Stimulated activated CD4-positive, alpha-beta T cell treated with anti-CD3 and anti-CD28 coated beads, Interleukin-4, amount 100 ng/mL, for 48 hours (primary cell): Measurements from ENCODE around the gene BEND6.
A peak's percentile ranks its signal among the peaks of the same experiment; 100 is the strongest.

Experiments
- DNase-seq, 2 donors: peaks; one replicate each; pipeline ENCODE4 v3.0.0-alpha.2; 2020; ENCODE audit warnings: low read depth in 2 of 2

The BEND6 gene, protein sequence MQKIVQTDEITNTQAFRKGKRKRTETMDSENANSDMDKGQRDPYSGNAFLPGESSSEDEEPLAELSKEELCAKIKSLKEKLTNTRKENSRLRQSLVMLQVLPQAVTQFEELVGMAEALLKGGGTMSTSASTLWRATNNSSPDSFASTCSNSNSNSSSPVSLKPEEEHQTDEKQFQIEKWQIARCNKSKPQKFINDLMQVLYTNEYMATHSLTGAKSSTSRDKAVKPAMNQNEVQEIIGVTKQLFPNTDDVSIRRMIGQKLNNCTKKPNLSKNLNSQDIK

GRCh38 chr6:56954403-56955170, at the start of gene BEND6:
TSS of gene BEND6 (plus strand) at chr6:56955107. CDS start at chr6:56981811, 26,704 bp downstream.
- DNase-seq = peak; percentile 18 to 21

DNA sequence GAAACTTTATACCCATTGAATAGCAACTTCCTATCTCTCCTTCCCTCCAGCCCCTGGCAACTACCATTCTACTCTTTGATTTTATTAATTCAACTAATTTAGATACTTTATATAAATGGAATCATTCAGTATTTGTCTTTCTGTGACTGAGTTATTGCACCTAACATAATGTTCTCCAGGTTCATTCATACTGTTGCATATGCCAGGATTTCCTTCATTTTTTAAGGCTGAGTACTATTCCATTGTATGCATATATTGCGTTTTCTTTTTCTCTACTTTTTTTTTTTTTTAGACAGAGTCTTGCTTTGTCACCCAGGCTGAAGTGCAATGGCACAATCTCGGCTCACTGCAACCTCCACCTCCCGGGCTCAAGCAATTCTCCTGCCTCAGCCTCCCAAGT, 49.5 kb upstream of the BEND6 start:
- no peak for DNase-seq

GRCh38 chr6:56906752-56907151, 48.2 kb upstream of the BEND6 start:
- DNase-seq = no peak

DNA sequence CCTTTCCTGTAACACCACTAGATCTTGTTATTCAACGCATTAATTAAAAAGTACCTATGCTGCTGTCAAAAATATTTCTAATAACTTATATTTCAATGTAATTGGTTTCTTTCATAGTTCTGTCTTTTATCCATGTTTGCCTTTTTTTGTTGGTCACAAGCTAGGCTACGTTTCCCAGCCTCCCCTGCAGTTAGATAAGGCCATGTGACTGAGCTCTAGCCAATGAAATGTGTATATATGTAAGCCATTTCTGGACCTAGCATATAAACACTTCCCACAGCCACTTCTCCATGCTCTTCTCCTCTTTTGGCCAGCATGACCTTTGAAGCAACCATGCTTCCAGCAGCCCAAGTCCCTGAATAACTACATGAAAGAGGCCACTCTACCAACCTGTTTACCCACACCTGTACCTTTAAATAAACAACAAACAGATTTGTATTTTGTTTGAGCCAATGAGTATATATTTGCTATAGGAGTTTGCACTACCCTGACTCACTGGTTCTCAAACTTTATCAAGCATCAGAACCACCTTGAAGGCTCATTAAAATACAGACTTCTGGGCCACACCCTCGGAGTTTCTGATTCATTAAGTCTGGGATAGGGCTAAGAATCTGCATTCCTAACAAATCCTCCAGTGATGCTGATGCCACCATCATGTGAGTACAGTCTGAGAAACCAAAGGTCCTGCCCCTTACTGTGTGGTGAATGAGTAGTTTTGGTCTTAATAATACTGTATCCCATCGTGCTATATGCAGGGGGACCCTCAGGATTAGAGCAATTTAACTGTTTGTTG, 45.6 kb upstream of the BEND6 start:
- DNase-seq = no peak

DNA sequence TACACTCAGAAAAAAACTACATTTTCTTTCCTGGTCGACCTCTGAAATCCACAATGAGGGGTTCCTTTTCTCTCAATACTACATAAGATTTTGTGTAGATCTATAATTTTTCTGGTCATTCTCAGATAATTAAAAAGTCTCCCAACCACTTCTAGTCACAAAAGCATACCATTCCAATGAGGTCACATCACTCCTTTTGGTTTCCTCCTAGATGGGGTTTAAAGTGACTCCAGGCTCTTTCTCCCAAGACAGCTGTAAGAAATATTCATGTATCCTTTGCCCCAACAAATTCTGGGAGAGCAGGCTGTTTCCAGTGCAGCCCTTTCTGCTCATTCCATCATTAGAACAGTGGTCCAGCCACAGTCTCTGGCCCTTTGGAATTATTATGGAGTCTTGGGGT, 43.1 kb upstream of the BEND6 start:
- DNase-seq = no peak

DNA sequence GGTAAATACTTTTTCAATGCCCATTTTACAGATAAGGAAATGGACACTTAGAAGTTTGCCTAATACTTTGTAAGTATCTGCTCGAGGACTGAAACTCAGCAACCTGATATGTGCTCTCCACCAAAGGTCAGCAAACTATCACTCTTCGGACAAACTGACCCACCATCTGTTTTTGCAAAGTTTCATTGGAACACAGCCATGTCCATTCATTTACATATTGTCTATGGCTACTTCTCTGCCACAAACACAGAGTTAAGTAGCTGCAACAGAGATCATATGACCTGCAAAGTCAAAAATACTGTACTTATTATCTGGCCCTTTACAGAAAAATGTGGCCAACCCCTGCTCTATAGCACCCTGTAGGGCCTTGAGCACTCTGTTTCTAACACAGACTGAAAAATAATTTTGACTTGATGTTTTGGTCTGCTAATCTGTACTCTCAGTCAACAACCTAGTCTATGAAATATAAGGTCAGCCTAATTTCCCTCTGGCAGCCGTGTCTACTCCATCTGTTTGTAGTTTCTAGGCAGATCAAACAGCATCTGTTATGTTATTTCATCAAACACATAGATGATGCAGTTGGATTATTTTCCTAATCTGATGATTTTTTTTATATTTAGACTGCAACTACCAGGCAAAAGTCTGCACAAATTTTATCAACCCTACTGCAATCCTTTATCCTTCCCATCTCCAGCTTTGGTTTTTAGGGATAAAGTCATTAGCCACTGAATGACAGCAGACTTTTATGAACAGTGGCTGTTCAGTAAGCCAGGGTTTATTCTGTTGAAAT, 41.4 kb upstream of the BEND6 start:
- DNase-seq = no peak

- DNase-seq = no peak
These were observed 39.9 kb upstream of the BEND6 start for GRCh38 chr6:56914798-56915658.

GRCh38 chr6:56915832-56916231, 39.1 kb upstream of the BEND6 start:
- no peak for DNase-seq

DNA sequence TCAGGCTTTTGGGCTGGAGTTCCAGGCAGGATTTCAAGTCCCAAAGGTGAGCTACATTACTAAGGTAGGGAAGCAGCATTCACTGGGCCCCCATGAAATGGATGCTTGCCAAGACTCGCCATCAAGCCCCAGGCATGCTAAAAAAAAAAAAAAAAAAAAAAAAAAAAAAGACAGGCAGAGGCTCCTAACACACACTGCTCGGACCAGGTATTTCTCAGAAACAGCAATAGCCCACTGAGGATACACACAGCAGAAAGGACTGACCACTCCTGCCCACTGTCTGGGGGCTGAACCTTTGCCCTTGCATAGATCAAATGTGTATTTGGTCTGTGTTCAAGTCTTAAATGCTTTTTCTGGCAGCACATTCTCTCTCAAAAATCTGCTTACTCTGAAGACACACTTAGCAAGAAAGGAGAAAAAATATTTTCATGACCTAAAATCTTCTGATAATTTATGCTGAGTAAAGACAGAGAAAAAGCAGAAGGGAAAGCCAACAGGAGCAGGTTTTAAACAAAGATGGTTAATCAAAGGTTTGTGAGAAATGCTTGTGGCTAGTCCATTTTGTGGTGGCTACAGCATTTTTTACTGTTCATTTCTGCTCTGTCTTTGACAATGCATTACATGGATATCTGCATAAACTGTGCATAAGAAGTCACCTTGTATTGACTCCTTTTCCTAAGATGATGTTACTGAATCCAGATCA, 37.9 kb upstream of the BEND6 start:
- DNase-seq = no peak

DNA sequence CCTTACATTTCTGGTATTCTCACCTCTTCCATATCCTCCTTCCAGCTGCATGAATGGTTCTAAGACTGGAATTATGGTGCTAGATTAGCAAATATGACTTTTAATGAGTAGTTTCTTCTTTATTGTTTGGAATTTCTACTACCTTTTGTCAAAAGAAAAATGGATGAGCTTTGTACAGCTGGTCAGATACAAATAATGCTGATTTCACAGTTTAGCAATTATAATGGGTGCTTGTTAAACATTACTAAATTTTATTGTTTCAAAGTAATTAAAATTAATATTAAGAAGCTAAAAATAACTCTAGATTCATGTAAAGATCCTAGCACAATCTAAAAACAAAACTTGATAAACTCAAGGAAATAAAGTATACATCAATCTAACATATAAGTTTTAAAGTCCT, 32.3 kb upstream of the BEND6 start:
- no peak for DNase-seq

DNA sequence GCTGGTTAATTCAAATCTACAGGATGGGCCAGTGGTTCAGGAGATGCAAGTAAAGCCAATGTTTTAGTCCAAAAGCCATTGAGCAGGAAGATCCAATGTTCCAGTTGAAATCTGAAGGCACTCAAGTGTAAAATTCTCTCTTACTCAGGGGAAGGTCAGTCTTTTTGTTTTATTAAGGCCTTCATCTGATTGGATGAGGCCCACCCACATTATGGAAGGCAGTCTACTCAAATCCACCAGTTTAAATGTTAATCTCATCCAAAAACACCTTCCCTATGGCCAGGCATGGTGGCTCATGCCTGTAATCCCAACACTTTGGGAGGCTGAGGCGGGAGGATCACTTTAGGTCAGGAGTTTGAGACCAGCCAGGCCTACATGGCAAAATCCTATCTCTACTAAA, 31.3 kb upstream of the BEND6 start:
- DNase-seq = no peak

DNA sequence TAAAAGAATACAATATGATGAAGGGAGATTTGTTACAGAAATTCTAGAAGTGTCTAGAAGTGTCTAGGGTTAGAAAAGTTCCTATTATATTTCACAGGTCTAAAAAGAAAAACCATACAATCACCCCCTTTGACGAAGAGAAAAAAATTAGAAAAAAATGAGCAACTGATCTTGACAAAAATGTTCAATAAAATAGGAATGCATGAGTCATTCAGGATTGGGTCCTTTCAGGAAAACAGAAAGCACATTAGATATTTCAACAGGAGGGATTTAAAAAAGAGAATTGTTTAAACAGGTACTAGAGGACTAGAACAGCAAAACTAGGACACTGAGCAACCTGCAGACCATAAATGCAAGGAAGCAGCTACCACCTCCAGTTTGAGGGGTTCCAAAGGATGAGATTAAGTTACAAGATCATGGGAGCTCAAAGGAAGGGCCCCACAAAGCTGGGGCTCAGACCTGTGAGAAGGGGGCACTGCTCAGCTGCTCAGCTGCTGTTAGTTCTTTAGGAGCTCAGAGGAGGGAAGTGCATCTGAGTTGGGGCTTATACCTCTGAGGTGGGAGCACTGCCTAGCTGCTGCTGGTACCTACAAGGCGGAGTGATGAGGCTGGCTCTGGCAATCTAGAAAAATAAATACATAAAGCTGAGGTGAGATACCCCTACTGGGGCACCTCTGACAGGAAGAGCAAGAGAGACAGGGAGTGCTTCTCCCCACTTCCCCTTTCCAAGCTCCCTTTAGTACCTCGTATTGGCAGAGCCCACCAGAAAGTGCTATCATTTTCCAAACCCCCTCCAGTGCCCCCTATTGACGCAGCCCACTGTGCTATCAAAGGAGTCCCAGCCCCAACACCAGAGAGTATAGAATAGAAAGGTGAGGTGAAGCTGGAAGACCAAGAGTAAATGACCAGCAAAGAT, 27.1 kb upstream of the BEND6 start:
- DNase-seq = no peak

DNA sequence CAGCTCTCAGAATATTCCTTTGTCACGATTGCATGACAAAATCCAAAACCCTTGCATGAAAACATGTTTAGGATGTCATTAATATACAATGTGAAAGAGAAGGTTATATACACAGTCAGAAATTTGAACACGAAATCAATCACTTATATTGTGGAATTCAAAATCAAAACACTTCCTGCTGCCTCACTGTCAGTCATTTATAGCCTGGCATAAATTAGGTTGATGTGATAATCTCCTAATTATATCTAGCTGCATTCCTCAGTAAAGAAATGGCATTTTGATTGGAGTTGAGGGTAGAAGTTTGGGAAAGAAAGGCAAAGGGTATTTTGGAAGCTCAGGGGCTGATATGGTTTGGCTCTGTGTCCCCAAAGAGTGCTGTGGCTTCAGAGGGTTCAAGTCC, 24.1 kb upstream of the BEND6 start:
- DNase-seq = no peak

DNA sequence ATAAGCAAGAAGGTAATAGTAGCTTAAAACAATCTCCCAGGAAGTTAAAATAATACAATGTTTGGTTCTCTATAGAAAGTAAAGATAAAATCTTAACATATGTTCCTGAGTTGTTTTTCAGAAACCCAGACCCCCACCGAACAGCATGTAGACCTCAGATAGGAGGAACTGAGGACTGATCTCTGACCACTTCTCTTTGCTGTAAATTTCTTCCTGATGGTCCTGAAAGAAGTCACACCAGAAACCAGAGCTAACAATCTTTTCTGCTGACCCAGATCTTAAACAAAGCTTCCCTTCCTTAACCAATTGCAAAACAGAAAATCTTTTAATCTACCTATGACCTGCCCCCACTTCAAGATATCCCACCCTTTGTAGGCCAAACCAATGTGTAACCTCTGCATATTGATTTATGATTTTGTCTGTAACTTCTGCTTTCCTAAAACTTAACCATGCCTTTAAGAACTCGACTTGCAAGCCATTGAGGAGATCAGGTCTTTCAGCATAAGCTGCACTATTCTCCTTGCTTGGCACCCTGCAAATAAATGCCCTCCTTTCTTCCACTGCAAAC, 21.9 kb upstream of the BEND6 start:
- no peak for DNase-seq

- no peak for DNase-seq
These were observed 21.3 kb upstream of the BEND6 start for GRCh38 chr6:56933650-56934049.

DNA sequence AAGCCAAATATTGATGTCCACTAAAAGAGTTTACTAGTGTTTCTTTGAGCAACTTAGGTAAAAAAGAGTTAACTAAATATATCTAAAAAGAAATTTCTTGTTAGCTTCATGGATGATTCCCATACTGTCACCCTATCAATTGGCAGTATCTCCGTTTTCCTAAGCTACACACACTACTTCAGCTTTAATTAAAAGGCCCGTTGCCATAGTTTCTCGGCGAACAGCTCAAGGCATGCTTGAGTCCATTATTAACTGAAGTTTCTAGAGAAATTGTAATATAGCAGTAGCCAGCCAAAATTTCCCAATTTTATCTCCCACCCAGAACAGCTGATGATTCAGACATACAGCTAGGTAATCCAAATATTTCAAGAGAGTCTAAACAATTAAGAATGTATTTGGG, 20.0 kb upstream of the BEND6 start:
- no peak for DNase-seq

- no peak for DNase-seq
These were observed 18.4 kb upstream of the BEND6 start for GRCh38 chr6:56936466-56936865.

DNA sequence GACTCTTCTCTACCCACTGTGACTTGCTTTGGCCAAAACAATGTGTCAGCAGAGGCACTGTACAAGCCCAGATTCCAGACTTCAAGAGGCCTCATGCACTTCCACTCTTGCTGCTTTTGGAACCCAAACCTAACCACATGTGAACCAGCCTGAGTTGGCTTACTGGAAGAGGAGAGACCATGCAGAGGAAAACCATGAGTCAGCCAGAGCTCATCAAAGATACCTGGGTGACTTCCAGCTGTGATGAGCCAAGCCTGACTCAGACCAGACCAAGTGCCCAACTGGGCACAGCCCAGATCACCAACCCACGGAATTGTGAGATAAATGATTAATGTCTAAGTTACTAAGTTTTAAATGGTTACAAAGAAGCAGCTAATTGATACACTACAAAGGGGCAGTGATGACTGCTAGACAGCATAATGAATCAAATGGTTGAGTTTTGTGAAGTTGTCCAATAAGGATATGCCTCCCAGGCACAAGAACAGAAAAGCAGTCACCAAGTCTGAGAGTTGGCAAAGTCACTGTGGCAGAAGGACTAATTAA, 16.2 kb upstream of the BEND6 start:
- DNase-seq = peak in 1 of 2 donors; percentile 32

DNA sequence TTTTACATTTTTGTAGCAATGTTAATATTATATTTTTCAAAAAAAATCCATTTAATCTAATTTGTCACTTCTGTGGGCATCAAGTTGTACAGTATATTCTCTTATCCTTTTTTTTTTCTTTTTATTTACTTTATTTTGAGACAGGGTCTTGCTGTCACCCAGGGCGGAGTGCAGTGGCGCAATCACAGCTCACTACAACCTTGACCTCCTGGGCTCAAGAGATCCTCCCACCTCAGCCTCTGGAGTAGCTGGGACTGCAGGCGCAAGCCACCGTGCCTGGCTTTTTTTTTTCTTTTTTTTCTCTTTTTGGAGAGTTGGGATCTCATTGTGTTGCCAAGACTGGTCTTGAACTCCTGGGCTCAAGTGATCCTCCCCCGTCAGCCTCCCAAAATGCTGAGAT, 14.4 kb upstream of the BEND6 start:
- DNase-seq = no peak
